Measurements from ENCODE around the gene PPP1R13B. TPM values are rescaled to one million over a fixed set of nuclear protein-coding genes. Genes with fewer than 3 reads are reported as not detected.

PPP1R13B gene
- total and polyA plus RNA-seq, 2 experiments from 2014 or later: 88.5 to 124 TPM

GRCh38 chr14:103736546-103737431 lies 110.6 kb downstream of the PPP1R13B start:
- Histone ChIP-seq H3K36me3 (peaks cover 68% of the 10 kb centered on the region), H3K27me3 (no peaks in the 10 kb centered on the region), H3K4me3 (no peak overlapping the region), H3K9me3 (ENCODE audit: low read depth) (no peaks in the 10 kb centered on the region), H3K4me1 (ENCODE audit: low read depth) (no peaks in the 10 kb centered on the region), H3K27ac (peak overlapping the region; percentile 80)
- DNase-seq (ENCODE audit: low read depth in 1 of 2, low spot score in 1 of 2): no peak
- TF ChIP-seq CTCF (IDR thresholded peaks at IDR 0.05; ENCODE audit: low read depth, low read length): no peak

- Histone ChIP-seq H3K27ac (peak overlapping the region; percentile 80), H3K4me1 (ENCODE audit: low read depth) (no peaks in the 10 kb centered on the region), H3K36me3 (peaks cover 60% of the 10 kb centered on the region), H3K4me3 (no peak overlapping the region), H3K27me3 (no peaks in the 10 kb centered on the region), H3K9me3 (ENCODE audit: low read depth) (no peaks in the 10 kb centered on the region)
- no peak for TF ChIP-seq CTCF (IDR thresholded peaks at IDR 0.05; ENCODE audit: low read depth, low read length)
- DNase-seq (ENCODE audit: low read depth in 1 of 2, low spot score in 1 of 2): no peak
Measured at GRCh38 chr14:103735815-103736545, 111.4 kb downstream of the PPP1R13B start.

GRCh38 chr14:103735439-103735814 lies 111.9 kb downstream of the PPP1R13B start:
- H3K36me3 ChIP-seq: peaks cover 56% of the 10 kb centered on the region
- no peaks in the 10 kb centered on the region for H3K4me1 ChIP-seq (ENCODE audit: low read depth)
- no peak overlapping the region for H3K4me3 ChIP-seq
- DNase-seq (ENCODE audit: low read depth in 1 of 2, low spot score in 1 of 2): no peak
- no peak for TF ChIP-seq CTCF (IDR thresholded peaks at IDR 0.05; ENCODE audit: low read depth, low read length)
- peak overlapping the region; percentile 80 for H3K27ac ChIP-seq
- H3K9me3 ChIP-seq (ENCODE audit: low read depth): no peaks in the 10 kb centered on the region
- no peaks in the 10 kb centered on the region for H3K27me3 ChIP-seq

- no peaks in the 10 kb centered on the region for H3K9me3 ChIP-seq (ENCODE audit: low read depth)
- TF ChIP-seq CTCF (IDR thresholded peaks at IDR 0.05; ENCODE audit: low read depth, low read length): no peak
- H3K27me3 ChIP-seq: no peaks in the 10 kb centered on the region
- H3K4me3 ChIP-seq: no peak overlapping the region
- DNase-seq (ENCODE audit: low read depth in 1 of 2, low spot score in 1 of 2): no peak
- H3K27ac ChIP-seq: peak overlapping the region; percentile 80
- peaks cover 53% of the 10 kb centered on the region for H3K36me3 ChIP-seq
- no peaks in the 10 kb centered on the region for H3K4me1 ChIP-seq (ENCODE audit: low read depth)
Measured at GRCh38 chr14:103735022-103735421, 112.4 kb downstream of the PPP1R13B start.

- Histone ChIP-seq H3K27ac (peak overlapping the region; percentile 80), H3K27me3 (no peaks in the 10 kb centered on the region), H3K4me1 (ENCODE audit: low read depth) (no peaks in the 10 kb centered on the region), H3K36me3 (peaks cover 46% of the 10 kb centered on the region), H3K4me3 (no peak overlapping the region), H3K9me3 (ENCODE audit: low read depth) (no peaks in the 10 kb centered on the region)
- no peak for TF ChIP-seq CTCF (IDR thresholded peaks at IDR 0.05; ENCODE audit: low read depth, low read length)
- no peak for DNase-seq (ENCODE audit: low read depth in 1 of 2, low spot score in 1 of 2)
Measured at GRCh38 chr14:103734081-103734888, 113.1 kb downstream of the PPP1R13B start.

Measured in cardiac muscle cell (in vitro differentiated cells and primary cell).